HUES6 (cell line): ENCODE data around the gene DNAJC12.
"Not testable (repeated sequence)": the region's sequence is repeated elsewhere in the genome, so short reads cannot be mapped to it uniquely, and the experiment has no call there.

Source experiments
- H3K27ac ChIP-seq: 2 replicates; pipeline ENCODE4 v1.7.0; 2013; ENCODE audit warnings: low read depth, mild to moderate bottlenecking, low read length, inconsistent platforms
- H3K27me3 ChIP-seq: 2 replicates; pipeline ENCODE4 v1.6.1; 2013; ENCODE audit warnings: low read length; ENCODE audit not compliant: control insufficient read depth, insufficient read depth
- H3K36me3 ChIP-seq: 2 replicates; pipeline ENCODE4 v1.6.1; 2013; ENCODE audit warnings: low read length; ENCODE audit not compliant: control insufficient read depth, insufficient read depth
- H3K4me1 ChIP-seq: 2 replicates; pipeline ENCODE4 v1.6.1; 2013; ENCODE audit warnings: low read length; ENCODE audit not compliant: control insufficient read depth, insufficient read depth
- H3K4me3 ChIP-seq: 2 replicates; pipeline ENCODE4 v1.5.1; 2013; ENCODE audit warnings: low read depth, low read length
- H3K9ac ChIP-seq: one replicate; pipeline ENCODE4 v1.6.1; 2013; ENCODE audit warnings: mild to moderate bottlenecking, low read length
- H3K9me3 ChIP-seq: 2 replicates; pipeline ENCODE4 v1.6.1; 2013; ENCODE audit warnings: low read depth, low read length; ENCODE audit not compliant: control insufficient read depth, insufficient read depth

DNAJC12 gene

GRCh38 chr10:67837541-67838314, at the start of gene DNAJC12:
DNAJC12 (minus strand) TSS chr10:67838188; CDS start chr10:67838011, 177 bp downstream.
- Histone ChIP-seq H3K9ac (no peak within 1 kb of the TSS), H3K4me3 (peak within 1 kb of the TSS; percentile 6; the same call in 1 of the 2 replicates), H3K27me3 (no peaks in the 10 kb centered on the region), H3K9me3 (peaks cover 10% of the 10 kb centered on the region), H3K36me3 (no peaks in the 10 kb centered on the region), H3K4me1 (no peaks in the 10 kb centered on the region), H3K27ac (no peak within 1 kb of the TSS)

- peak overlapping the region; percentile 88 for H3K4me3 ChIP-seq
These were observed 47.1 kb upstream of the DNAJC12 start for GRCh38 chr10:67884842-67885670.

GRCh38 chr10:67884313-67884841, 46.4 kb upstream of the DNAJC12 start, which contains the start of gene SIRT1:
SIRT1 (plus strand) TSS chr10:67884656; CDS start chr10:67884722, 66 bp downstream.
- Histone ChIP-seq H3K27me3 (no peaks in the 10 kb centered on the region), H3K27ac (peak within 1 kb of the TSS; percentile 80; the same call in 1 of the 2 replicates), H3K36me3 (peaks cover 30% of the 10 kb centered on the region), H3K9ac (peak within 1 kb of the TSS; percentile 88), H3K9me3 (no peaks in the 10 kb centered on the region), H3K4me1 (peaks cover 5% of the 10 kb centered on the region; the same call in 1 of the 2 replicates), H3K4me3 (peak within 1 kb of the TSS; percentile 88)

More at GRCh38 chr10:67884842-67885670, 47.1 kb upstream of the DNAJC12 start:
- Histone ChIP-seq H3K9me3 (no peaks in the 10 kb centered on the region), H3K4me1 (peaks cover 5% of the 10 kb centered on the region; the same call in 1 of the 2 replicates), H3K27me3 (no peaks in the 10 kb centered on the region), H3K9ac (peak overlapping the region; percentile 88), H3K36me3 (peaks cover 37% of the 10 kb centered on the region), H3K27ac (peak overlapping the region; percentile 80; the same call in 1 of the 2 replicates)

- Histone ChIP-seq H3K9ac (peak overlapping the region; percentile 73), H3K27ac (no peak overlapping the region; the same call in 1 of the 2 replicates), H3K4me1 (peaks cover 5% of the 10 kb centered on the region; the same call in 1 of the 2 replicates), H3K27me3 (no peaks in the 10 kb centered on the region), H3K9me3 (no peaks in the 10 kb centered on the region), H3K4me3 (peak overlapping the region; percentile 88), H3K36me3 (peaks cover 24% of the 10 kb centered on the region)
These were observed 45.8 kb upstream of the DNAJC12 start for GRCh38 chr10:67883710-67884312.

GRCh38 chr10:67878133-67878532, 40.1 kb upstream of the DNAJC12 start:
- Histone ChIP-seq H3K9ac (no peak overlapping the region), H3K4me3 (no peak overlapping the region), H3K36me3 (no peaks in the 10 kb centered on the region), H3K27me3 (no peaks in the 10 kb centered on the region), H3K9me3 (no peaks in the 10 kb centered on the region), H3K4me1 (no peaks in the 10 kb centered on the region), H3K27ac (no peak overlapping the region)

- not testable (repeated sequence) for H3K4me1 ChIP-seq, H3K36me3 ChIP-seq, H3K27me3 ChIP-seq, H3K4me3 ChIP-seq, H3K9me3 ChIP-seq, H3K9ac ChIP-seq, H3K27ac ChIP-seq
These were observed 39.4 kb upstream of the DNAJC12 start for GRCh38 chr10:67877421-67877820.

GRCh38 chr10:67875340-67876238, 37.6 kb upstream of the DNAJC12 start:
- no peaks in the 10 kb centered on the region for H3K9me3 ChIP-seq
- no peaks in the 10 kb centered on the region for H3K36me3 ChIP-seq
- H3K27me3 ChIP-seq: no peaks in the 10 kb centered on the region
- H3K9ac ChIP-seq: no peak overlapping the region
- no peak overlapping the region for H3K27ac ChIP-seq
- H3K4me1 ChIP-seq: no peaks in the 10 kb centered on the region
- no peak overlapping the region for H3K4me3 ChIP-seq

GRCh38 chr10:67869996-67870395, 32.0 kb upstream of the DNAJC12 start:
- Histone ChIP-seq H3K27ac (no peak overlapping the region), H3K9me3 (no peaks in the 10 kb centered on the region), H3K27me3 (no peaks in the 10 kb centered on the region), H3K9ac (no peak overlapping the region), H3K4me1 (no peaks in the 10 kb centered on the region), H3K4me3 (no peak overlapping the region), H3K36me3 (no peaks in the 10 kb centered on the region)

GRCh38 chr10:67868132-67868531, 30.1 kb upstream of the DNAJC12 start:
- no peak overlapping the region for H3K4me3 ChIP-seq
- H3K27ac ChIP-seq: no peak overlapping the region
- no peaks in the 10 kb centered on the region for H3K9me3 ChIP-seq
- H3K27me3 ChIP-seq: no peaks in the 10 kb centered on the region
- H3K9ac ChIP-seq: no peak overlapping the region
- peaks cover 12% of the 10 kb centered on the region for H3K4me1 ChIP-seq
- H3K36me3 ChIP-seq: no peaks in the 10 kb centered on the region
